Astrocyte of the spinal cord (primary cell): ENCODE results near the gene GAB1.

Experiments
- DNase-seq: peaks from one replicate; pipeline ENCODE4 v3.0.0; 2011; ENCODE audit warnings: low read depth, low spot score
- H3K4me3 ChIP-seq: 2 replicates; pipeline ENCODE4 v1.5.1; 2011; ENCODE audit warnings: low read depth, mild to moderate bottlenecking, low read length, moderate library complexity
- CTCF ChIP-seq: IDR thresholded peaks from 2 replicates; pipeline ENCODE4 v1.5.1; 2012; ENCODE audit warnings: low read depth, mild to moderate bottlenecking, low read length, inconsistent platforms
- in situ Hi-C: cut with HindIII; loops from 2 replicates; pipeline ENCODE4 v1.10.0; 2017; ENCODE audit warnings: low sequenced_read_pairs

GAB1 gene

DNA sequence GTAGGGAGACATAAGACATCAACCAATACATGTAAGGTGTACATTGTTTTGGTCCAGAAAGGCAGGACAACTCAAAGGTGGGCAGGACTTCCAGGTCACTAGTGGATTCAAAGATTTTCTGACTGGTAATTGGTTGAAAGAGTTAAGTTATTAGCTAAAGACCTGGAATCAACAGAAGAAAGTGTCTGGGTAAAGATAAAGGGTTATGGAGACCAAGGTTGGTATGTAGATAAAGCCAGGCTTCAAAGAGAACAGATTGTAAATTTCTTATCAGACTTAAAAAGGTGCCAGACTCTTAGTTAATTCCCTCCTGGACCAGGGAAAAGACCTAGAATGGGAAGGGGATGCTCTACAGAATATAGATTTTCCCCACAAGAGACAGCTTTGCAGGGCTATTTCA is 28.3 kb upstream of the GAB1 start:
- TF ChIP-seq CTCF = no peak
- no peak overlapping the region for H3K4me3 ChIP-seq
- in situ Hi-C loops = no loop called here
- DNase-seq = no peak

- no peak for DNase-seq
- in situ Hi-C loops = no loop called here
- no peak for TF ChIP-seq CTCF
- H3K4me3 ChIP-seq = no peak overlapping the region
Measured at GRCh38 chr4:143311924-143312323, 24.8 kb upstream of the GAB1 start.

DNA sequence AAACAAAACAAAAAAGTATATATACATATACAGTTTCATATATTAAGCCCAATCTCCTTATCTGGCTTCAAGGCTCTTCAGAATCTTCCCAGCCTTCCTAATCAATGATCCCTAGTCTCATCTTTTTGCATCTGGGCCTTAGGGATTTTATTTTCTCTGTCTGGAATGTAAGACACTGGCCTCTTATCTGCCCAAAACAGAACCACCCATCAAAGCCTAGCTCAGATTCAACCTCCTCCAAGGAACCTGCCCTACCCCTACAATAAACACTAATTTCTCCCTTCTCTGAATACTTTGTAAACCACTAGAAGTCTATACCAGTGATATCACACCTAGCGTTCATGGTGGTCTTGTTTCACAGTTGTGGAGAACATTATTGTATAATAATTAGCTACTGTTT is 23.2 kb upstream of the GAB1 start:
- no peak for DNase-seq
- in situ Hi-C loops = no loop called here
- H3K4me3 ChIP-seq = no peak overlapping the region
- TF ChIP-seq CTCF = no peak

GRCh38 chr4:143313996-143314395 is 22.7 kb upstream of the GAB1 start:
- no peak for TF ChIP-seq CTCF
- H3K4me3 ChIP-seq = no peak overlapping the region
- DNase-seq = no peak
- in situ Hi-C loops = no loop called here

- DNase-seq = no peak
- H3K4me3 ChIP-seq = no peak overlapping the region
- in situ Hi-C loops = no loop called here
- TF ChIP-seq CTCF = no peak
Measured at GRCh38 chr4:143320113-143320512, 16.6 kb upstream of the GAB1 start.

- no peak for DNase-seq
- in situ Hi-C loops = no loop called here
- no peak overlapping the region for H3K4me3 ChIP-seq
- no peak for TF ChIP-seq CTCF
Measured at GRCh38 chr4:143326735-143327134, 9.9 kb upstream of the GAB1 start.

GRCh38 chr4:143329985-143330384 is 6.7 kb upstream of the GAB1 start:
- TF ChIP-seq CTCF = no peak
- in situ Hi-C loops = no loop called here
- no peak overlapping the region for H3K4me3 ChIP-seq
- DNase-seq = no peak
